BJ (cell line): ENCODE results near the gene SH3GL3. TPM values are rescaled to one million over a fixed set of nuclear protein-coding genes. Genes with fewer than 3 reads are reported as not detected.

Experiments used
- CTCF ChIA-PET: fragments of 350-600 bp; formaldehyde crosslinking; extraction: SDS; loops from one replicate; lab custom pipeline; 2021; ENCODE audit warnings: antibody characterized with exemption, inconsistent platforms; lab: Yijun Ruan, JAX
- POLR2A ChIA-PET: fragments of 300-600 bp; sonication (Branson Sonifier 250); formaldehyde crosslinking; extraction: SDS; loops from one replicate; lab custom pipeline; 2021; ENCODE audit warnings: antibody characterized with exemption; lab: Charles Lee
- DNase-seq: peaks from one replicate; pipeline ENCODE4 v3.0.0-alpha.2; 2011; ENCODE audit warnings: low read depth
- H3K27me3 ChIP-seq: 2 replicates; pipeline ENCODE4 v1.6.0; 2011; ENCODE audit warnings: low read length; ENCODE audit not compliant: control insufficient read depth, insufficient read depth
- H3K36me3 ChIP-seq: 2 replicates; pipeline ENCODE4 v1.5.1; 2011; ENCODE audit warnings: low read length; ENCODE audit not compliant: control insufficient read depth, insufficient read depth
- H3K4me3 ChIP-seq: 2 replicates; pipeline ENCODE4 v1.5.1; 2011; ENCODE audit warnings: low read depth, mild to moderate bottlenecking, control low read depth, low read length
- polyA plus RNA-seq: library from polyadenylated mRNA; depleted of rRNA; stranded (reverse); fragments of >200 nt; gene quantifications from 2 replicates; pipeline ENCODE4 v1.2.3, GENCODE V29; 2011
- TF ChIP-seq, protein P1 (sequence below): IDR thresholded peaks from 2 replicates; pipeline ENCODE4 v1.5.1; 2011; ENCODE audit warnings: low read depth, mild to moderate bottlenecking, control low read depth, inconsistent platforms, low read length, moderate library complexity; ENCODE audit not compliant: insufficient read depth

Gene SH3GL3
- polyA plus RNA-seq, 1 experiment, result not detected

DNA sequence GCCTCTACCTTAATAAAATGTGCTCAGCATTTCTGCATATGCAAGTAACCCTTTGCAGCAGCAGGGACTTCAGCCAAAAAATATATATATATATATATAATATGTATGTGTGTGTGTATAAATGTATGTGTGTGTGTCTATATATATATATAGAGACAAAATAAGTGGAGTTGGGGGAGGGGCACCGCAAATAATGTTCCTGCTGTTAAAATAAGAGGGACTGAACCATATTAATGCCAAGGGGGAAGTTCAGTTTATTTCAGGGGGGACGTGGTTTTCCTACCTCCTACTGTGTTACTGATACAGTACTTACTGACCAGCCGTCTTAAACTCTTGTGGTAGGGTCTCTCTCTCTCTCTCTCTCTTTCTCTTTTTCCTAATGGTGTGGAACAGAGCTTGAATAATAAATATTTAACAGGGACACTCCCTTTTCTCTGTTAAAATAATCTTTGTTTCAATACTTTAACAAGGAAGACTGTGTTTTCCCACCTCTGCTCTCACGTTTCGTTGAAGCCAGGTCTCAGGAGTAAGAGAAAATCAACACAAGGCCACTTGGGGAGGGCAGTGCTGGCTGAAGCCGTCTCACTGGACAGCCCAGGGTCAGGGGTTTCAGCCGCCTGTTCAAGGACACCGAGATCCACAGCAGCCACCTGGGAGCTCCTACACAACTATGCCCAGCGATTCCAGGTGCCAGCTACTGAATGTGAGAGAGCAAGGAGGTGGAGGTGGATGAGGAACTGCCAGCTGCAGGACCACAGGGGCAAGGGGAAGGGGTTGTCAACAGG lies 164.0 kb downstream of the SH3GL3 start:
- DNase-seq, result no peak
- CTCF ChIA-PET, result no interaction called here
- TF ChIP-seq, protein P1, sequence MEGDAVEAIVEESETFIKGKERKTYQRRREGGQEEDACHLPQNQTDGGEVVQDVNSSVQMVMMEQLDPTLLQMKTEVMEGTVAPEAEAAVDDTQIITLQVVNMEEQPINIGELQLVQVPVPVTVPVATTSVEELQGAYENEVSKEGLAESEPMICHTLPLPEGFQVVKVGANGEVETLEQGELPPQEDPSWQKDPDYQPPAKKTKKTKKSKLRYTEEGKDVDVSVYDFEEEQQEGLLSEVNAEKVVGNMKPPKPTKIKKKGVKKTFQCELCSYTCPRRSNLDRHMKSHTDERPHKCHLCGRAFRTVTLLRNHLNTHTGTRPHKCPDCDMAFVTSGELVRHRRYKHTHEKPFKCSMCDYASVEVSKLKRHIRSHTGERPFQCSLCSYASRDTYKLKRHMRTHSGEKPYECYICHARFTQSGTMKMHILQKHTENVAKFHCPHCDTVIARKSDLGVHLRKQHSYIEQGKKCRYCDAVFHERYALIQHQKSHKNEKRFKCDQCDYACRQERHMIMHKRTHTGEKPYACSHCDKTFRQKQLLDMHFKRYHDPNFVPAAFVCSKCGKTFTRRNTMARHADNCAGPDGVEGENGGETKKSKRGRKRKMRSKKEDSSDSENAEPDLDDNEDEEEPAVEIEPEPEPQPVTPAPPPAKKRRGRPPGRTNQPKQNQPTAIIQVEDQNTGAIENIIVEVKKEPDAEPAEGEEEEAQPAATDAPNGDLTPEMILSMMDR, result no peak
- H3K27me3 ChIP-seq, result no peaks in the 10 kb centered on the region
- H3K36me3 ChIP-seq, result no peaks in the 10 kb centered on the region
- no peak overlapping the region for H3K4me3 ChIP-seq
- POLR2A ChIA-PET, result no interaction called here

DNA sequence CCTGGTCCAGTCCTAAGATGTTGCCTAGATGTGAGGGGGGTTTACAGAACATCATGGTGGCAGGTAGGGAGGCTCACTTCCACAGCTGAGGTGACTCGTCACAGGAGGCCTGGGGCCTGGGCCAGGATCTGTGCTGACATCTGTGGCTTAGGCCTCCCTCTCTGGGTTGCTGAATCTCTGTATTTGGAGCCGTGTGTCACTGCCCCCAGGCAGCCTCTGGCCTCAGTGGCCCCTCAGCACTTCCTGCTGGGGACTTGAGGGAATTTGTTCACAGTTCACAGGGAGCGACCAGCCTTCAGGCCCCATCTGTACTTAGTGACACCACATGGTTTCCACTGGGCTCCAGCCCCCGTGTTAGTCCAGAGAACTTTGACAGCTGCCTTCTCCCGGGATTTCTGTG lies 165.1 kb downstream of the SH3GL3 start:
- Histone ChIP-seq H3K4me3 (no peak overlapping the region), H3K36me3 (no peaks in the 10 kb centered on the region), H3K27me3 (no peaks in the 10 kb centered on the region)
- DNase-seq, result no peak
- ChIA-PET POLR2A (no interaction called here), CTCF (no interaction called here)
- TF ChIP-seq, protein P1, result no peak

DNA sequence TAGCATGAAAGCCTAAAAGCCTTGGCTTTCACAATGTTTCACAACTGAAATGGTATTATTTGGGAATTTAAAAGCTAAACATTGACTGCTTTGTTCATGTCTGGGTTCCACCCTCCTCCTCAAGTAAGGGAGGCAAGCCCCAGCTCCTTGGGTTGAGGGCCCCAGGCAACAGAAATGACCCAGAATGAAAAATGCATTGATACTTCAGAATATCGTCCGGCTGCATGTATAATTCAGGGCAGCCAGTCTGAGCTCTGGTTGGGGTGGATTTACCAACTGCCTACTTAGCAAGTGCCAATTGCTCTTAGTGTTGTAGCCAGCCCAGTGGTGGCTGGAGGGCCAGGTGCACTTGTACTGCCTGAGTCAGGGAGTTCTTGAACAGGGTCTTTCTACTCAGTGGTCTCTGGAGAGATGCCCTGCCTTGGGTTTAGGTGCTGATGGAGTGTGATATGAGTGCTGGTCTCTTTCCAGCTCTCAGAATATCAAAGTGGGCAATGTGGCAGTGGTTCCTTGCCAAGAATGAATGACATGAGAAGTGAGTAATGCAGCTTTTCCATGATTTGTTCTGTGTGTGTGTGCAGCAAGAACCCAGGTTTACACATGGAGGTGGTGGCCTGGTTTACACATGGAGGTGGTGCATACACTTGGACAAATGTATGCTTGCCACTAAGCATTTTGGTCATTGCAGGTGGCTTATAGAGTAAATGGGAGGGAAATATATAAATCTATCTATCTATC lies 165.9 kb downstream of the SH3GL3 start:
- no peak for DNase-seq
- H3K27me3 ChIP-seq, result no peaks in the 10 kb centered on the region
- H3K4me3 ChIP-seq, result no peak overlapping the region
- TF ChIP-seq, protein P1, result no peak
- POLR2A ChIA-PET, result no interaction called here
- no peaks in the 10 kb centered on the region for H3K36me3 ChIP-seq
- CTCF ChIA-PET, result no interaction called here

DNA sequence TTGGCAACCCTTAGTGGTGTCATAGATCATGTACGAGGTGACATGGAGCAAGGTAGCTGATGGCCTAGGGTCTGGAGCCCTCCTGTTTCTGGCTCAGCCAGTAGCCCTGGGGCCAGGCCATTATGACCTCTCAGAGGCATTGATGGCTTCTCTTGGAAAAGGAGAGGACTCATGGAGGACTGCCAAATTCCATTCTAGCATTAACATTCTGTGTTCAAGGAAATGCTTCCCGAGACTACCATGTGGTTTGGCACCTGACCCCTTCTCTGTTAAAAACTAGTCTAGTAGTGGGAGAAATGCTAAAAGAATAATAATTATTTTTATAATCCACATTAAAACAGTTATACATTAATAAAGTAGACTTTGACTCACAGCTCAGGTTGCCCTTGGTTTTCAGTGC lies 166.6 kb downstream of the SH3GL3 start:
- no peaks in the 10 kb centered on the region for H3K36me3 ChIP-seq
- TF ChIP-seq, protein P1, result no peak
- no peaks in the 10 kb centered on the region for H3K27me3 ChIP-seq
- CTCF ChIA-PET, result no interaction called here
- POLR2A ChIA-PET, result no interaction called here
- no peak overlapping the region for H3K4me3 ChIP-seq
- no peak for DNase-seq

DNA sequence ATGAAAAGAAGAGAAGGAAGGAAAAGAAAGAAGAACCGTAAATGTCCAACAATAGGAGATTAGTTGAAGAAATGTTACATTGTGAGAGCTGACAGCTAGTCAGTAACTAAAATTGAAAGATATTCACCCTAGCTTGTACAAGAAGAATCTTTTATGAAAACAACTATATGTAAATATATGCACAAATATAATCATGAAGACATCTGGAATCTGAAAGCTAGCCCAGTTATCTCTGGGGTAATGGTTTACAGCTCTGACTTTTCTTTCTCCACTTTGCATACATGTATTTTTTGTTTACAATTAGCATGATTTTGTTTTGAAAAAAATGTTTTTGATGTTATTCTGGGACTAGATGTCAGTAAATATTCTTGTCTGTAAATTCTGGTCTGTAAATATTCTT lies 169.7 kb downstream of the SH3GL3 start:
- DNase-seq, result no peak
- TF ChIP-seq, protein P1, result no peak
- ChIA-PET POLR2A (no interaction called here), CTCF (interaction anchor here (0.7 kb wide), 1 partner anchor 12 kb away, joined by 3 read pairs; no protein-coding TSS in a partner anchor)
- H3K4me3 ChIP-seq, result no peak overlapping the region
- H3K36me3 ChIP-seq, result no peaks in the 10 kb centered on the region
- no peaks in the 10 kb centered on the region for H3K27me3 ChIP-seq
